SW480 (cell line): ENCODE data around the gene TYW1.
"Not testable (repeated sequence)": the region's sequence is repeated elsewhere in the genome, so short reads cannot be mapped to it uniquely, and the experiment has no call there.

Experiments used
- DNase-seq: peaks from one replicate; pipeline ENCODE4 v3.0.0-alpha.2; 2016; ENCODE audit warnings: low spot score

Gene TYW1

GRCh38 chr7:67045496-67045995, 48.9 kb downstream of the TYW1 start:
- no peak for DNase-seq

GRCh38 chr7:67046819-67047218, 50.2 kb downstream of the TYW1 start:
- not testable (repeated sequence) for DNase-seq

- not testable (repeated sequence) for DNase-seq
Observed at GRCh38 chr7:67049908-67050307, 53.3 kb downstream of the TYW1 start.

- not testable (repeated sequence) for DNase-seq
Observed at GRCh38 chr7:67052161-67052560, 55.5 kb downstream of the TYW1 start.

- DNase-seq, result no peak
Observed at GRCh38 chr7:67056683-67057082, 60.0 kb downstream of the TYW1 start.

GRCh38 chr7:67061321-67061720, 64.7 kb downstream of the TYW1 start:
- not testable (repeated sequence) for DNase-seq

- not testable (repeated sequence) for DNase-seq
Observed at GRCh38 chr7:67062802-67063201, 66.2 kb downstream of the TYW1 start.

GRCh38 chr7:67066950-67067622, 70.5 kb downstream of the TYW1 start:
- DNase-seq, result not testable (repeated sequence)

- DNase-seq, result not testable (repeated sequence)
Observed at GRCh38 chr7:67076120-67076519, 79.5 kb downstream of the TYW1 start.

- DNase-seq, result not testable (repeated sequence)
Observed at GRCh38 chr7:67082880-67083279, 86.2 kb downstream of the TYW1 start.

GRCh38 chr7:67089261-67089660, 92.6 kb downstream of the TYW1 start:
- not testable (repeated sequence) for DNase-seq

GRCh38 chr7:67091053-67091452, 94.4 kb downstream of the TYW1 start:
- not testable (repeated sequence) for DNase-seq

GRCh38 chr7:67098031-67098430, 101.4 kb downstream of the TYW1 start:
- DNase-seq, result not testable (repeated sequence)

- not testable (repeated sequence) for DNase-seq
Observed at GRCh38 chr7:67099406-67099805, 102.8 kb downstream of the TYW1 start.

GRCh38 chr7:67100038-67100437, 103.4 kb downstream of the TYW1 start:
- DNase-seq, result not testable (repeated sequence)

GRCh38 chr7:67100956-67101361, 104.3 kb downstream of the TYW1 start:
- DNase-seq, result no peak

- not testable (repeated sequence) for DNase-seq
Observed at GRCh38 chr7:67104937-67105336, 108.3 kb downstream of the TYW1 start.

GRCh38 chr7:67105377-67105776, 108.7 kb downstream of the TYW1 start:
- no peak for DNase-seq

- not testable (repeated sequence) for DNase-seq
Observed at GRCh38 chr7:67106255-67106654, 109.6 kb downstream of the TYW1 start.

- not testable (repeated sequence) for DNase-seq
Observed at GRCh38 chr7:67111342-67111741, 114.7 kb downstream of the TYW1 start.

- DNase-seq, result not testable (repeated sequence)
Observed at GRCh38 chr7:67114483-67115246, 118.0 kb downstream of the TYW1 start.

- DNase-seq, result not testable (repeated sequence)
Observed at GRCh38 chr7:67120491-67120890, 123.9 kb downstream of the TYW1 start.

- not testable (repeated sequence) for DNase-seq
Observed at GRCh38 chr7:67128257-67128656, 131.6 kb downstream of the TYW1 start.
